ENCODE results near the gene MMP14.
"Not testable (repeated sequence)": the region's sequence is repeated elsewhere in the genome, so short reads cannot be mapped to it uniquely, and the experiment has no call there.

Gene MMP14

DNA sequence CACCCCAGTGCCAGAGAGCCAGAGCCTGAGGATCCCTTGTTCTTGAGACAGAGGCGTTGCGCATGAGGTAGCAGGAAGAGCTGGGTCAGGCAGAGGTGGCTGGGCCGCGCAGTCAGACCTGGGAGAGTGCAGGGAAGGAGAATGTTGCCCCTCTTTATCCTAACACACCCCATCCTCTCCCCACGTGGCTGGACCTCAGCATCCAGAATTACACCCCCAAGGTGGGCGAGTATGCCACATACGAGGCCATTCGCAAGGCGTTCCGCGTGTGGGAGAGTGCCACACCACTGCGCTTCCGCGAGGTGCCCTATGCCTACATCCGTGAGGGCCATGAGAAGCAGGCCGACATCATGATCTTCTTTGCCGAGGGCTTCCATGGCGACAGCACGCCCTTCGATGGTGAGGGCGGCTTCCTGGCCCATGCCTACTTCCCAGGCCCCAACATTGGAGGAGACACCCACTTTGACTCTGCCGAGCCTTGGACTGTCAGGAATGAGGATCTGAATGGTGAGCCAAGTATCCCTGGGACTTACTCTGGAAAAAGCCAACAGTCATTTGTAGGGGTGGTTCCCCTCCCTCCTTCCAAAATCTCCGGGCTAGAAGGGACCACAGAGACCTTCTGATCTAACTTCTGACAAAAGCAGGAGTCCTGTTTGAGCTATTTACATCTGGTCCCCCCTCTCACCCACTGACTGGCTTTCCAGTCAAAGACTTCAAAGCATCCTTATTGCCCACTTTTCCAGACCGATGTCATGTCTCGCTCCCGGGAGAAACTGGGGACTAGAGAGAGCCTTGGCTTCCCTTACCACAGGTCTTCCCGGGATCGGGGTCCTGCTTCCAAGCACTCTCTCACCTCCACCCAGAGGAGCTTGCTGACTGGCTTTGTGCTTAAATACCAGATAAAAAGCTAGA is 6.1 kb downstream of the MMP14 start:
- peaks cover 23% of the 10 kb centered on the region; the same call in 1 of the 2 replicates for H3K36me3 ChIP-seq (ENCODE audit: insufficient read depth, low read length)
- peaks cover 13% of the 10 kb centered on the region for H3K4me1 ChIP-seq (ENCODE audit: insufficient read depth, low read length)
- H3K9ac ChIP-seq (ENCODE audit: low read depth, low read length): no peak overlapping the region
- no peaks in the 10 kb centered on the region for H3K9me3 ChIP-seq (ENCODE audit: control insufficient read depth, insufficient read depth, low read length)

DNA sequence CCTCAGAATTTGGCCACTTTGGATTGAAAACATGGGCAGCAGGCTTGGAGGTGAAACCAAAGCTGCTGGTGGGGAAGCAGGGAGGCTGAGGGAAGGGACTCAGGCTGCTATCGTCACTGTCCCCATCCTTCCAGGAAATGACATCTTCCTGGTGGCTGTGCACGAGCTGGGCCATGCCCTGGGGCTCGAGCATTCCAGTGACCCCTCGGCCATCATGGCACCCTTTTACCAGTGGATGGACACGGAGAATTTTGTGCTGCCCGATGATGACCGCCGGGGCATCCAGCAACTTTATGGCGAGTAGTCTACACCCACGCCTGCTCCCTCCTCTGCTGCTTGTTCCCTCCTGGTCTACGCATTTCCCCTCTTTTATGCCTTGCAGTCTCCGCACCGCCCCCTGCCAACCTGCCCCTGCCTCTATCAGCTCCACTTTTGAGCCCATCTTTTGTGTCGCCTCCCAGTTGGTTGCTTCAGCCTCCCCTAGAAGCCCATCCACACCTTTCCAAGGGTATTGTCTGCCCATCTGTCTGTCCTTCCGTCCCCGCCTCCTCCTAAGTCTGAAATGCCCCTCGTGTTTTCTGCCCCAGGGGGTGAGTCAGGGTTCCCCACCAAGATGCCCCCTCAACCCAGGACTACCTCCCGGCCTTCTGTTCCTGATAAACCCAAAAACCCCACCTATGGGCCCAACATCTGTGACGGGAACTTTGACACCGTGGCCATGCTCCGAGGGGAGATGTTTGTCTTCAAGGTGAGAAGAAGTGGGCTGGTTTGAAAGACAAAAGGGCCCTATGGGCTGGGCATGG is 6.9 kb downstream of the MMP14 start:
- no peak overlapping the region for H3K9ac ChIP-seq (ENCODE audit: low read depth, low read length)
- no peaks in the 10 kb centered on the region for H3K9me3 ChIP-seq (ENCODE audit: control insufficient read depth, insufficient read depth, low read length)
- peaks cover 18% of the 10 kb centered on the region for H3K4me1 ChIP-seq (ENCODE audit: insufficient read depth, low read length)
- peaks cover 23% of the 10 kb centered on the region; the same call in 1 of the 2 replicates for H3K36me3 ChIP-seq (ENCODE audit: insufficient read depth, low read length)

GRCh38 chr14:22844221-22845102 is 8.1 kb downstream of the MMP14 start:
- Histone ChIP-seq H3K9ac (ENCODE audit: low read depth, low read length) (no peak overlapping the region), H3K4me1 (ENCODE audit: insufficient read depth, low read length) (peaks cover 18% of the 10 kb centered on the region), H3K36me3 (ENCODE audit: insufficient read depth, low read length) (peaks cover 23% of the 10 kb centered on the region; the same call in 1 of the 2 replicates)

GRCh38 chr14:22845103-22845394 is 8.7 kb downstream of the MMP14 start:
- H3K36me3 ChIP-seq (ENCODE audit: insufficient read depth, low read length): peaks cover 23% of the 10 kb centered on the region; the same call in 1 of the 2 replicates
- H3K9me3 ChIP-seq (ENCODE audit: control insufficient read depth, insufficient read depth, low read length): no peaks in the 10 kb centered on the region

More at GRCh38 chr14:22844221-22845102, 8.1 kb downstream of the MMP14 start:
- no peaks in the 10 kb centered on the region for H3K9me3 ChIP-seq (ENCODE audit: control insufficient read depth, insufficient read depth, low read length)

GRCh38 chr14:22845821-22846625 is 9.6 kb downstream of the MMP14 start:
- H3K9me3 ChIP-seq (ENCODE audit: control insufficient read depth, insufficient read depth, low read length): no peaks in the 10 kb centered on the region
- peaks cover 21% of the 10 kb centered on the region; the same call in 1 of the 2 replicates for H3K36me3 ChIP-seq (ENCODE audit: insufficient read depth, low read length)
- no peak overlapping the region for H3K9ac ChIP-seq (ENCODE audit: low read depth, low read length)
- H3K4me1 ChIP-seq (ENCODE audit: insufficient read depth, low read length): peaks cover 17% of the 10 kb centered on the region

More at GRCh38 chr14:22845103-22845394, 8.7 kb downstream of the MMP14 start:
- Histone ChIP-seq H3K9ac (ENCODE audit: low read depth, low read length) (no peak overlapping the region), H3K4me1 (ENCODE audit: insufficient read depth, low read length) (peaks cover 17% of the 10 kb centered on the region)

DNA sequence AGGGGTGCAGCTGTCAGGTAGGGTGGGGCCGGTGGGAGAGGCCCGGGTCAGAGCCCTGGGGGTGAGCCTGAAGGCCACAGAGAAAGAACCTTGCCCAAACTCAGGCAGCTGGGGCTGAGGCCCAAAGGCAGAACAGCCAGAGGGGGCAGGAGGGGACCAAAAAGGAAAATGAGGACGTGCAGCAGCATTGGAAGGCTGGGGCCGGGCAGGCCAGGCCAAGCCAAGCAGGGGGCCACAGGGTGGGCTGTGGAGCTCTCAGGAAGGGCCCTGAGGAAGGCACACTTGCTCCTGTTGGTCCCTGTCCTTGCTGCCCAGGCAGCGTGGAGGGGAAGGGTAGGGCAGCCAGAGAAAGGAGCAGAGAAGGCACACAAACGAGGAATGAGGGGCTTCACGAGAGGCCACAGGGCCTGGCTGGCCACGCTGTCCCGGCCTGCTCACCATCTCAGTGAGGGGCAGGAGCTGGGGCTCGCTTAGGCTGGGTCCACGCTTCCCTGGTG is 10.5 kb downstream of the MMP14 start:
- H3K36me3 ChIP-seq (ENCODE audit: insufficient read depth, low read length): peaks cover 18% of the 10 kb centered on the region; the same call in 1 of the 2 replicates
- peaks cover 17% of the 10 kb centered on the region for H3K4me1 ChIP-seq (ENCODE audit: insufficient read depth, low read length)

DNA sequence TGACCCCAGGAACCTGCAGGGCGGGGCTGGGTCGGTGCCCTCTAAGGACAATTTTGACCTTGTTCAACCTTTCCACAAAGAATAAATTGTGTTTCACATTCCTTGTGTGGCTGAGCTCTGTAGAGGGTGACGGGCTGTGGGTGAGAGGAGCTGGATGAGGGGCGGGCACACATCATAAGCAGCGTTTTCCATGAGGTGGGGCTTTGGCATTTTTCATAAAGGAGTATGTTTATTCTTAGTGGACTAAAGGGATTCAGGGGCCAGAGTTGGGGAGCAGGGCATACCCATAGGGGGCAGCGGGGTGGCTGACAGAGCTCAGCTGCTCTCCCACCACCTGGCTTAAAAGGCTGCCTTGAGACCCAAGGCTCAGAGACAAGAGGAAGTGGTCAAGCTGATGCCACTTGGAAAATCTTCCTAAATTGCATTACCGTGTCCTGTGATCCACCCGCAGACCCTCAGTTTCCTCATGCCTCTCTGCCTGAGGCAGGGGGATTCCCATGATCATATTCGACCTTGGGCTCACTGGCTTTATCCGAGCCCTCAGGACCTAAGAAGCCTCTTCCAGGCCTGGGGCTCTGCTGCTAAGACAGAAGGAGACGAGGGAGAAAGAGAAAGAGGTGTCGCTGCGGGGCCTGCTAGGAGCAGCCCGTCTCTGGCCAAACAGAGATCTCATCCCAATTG is 11.4 kb downstream of the MMP14 start:
- Histone ChIP-seq H3K9me3 (ENCODE audit: control insufficient read depth, insufficient read depth, low read length) (no peaks in the 10 kb centered on the region), H3K9ac (ENCODE audit: low read depth, low read length) (no peak overlapping the region; the same call in 1 of the 2 replicates), H3K36me3 (ENCODE audit: insufficient read depth, low read length) (peaks cover 11% of the 10 kb centered on the region; the same call in 1 of the 2 replicates), H3K4me1 (ENCODE audit: insufficient read depth, low read length) (peaks cover 21% of the 10 kb centered on the region)

More for the DNA sequence above, 10.5 kb downstream of the MMP14 start:
- Histone ChIP-seq H3K9ac (ENCODE audit: low read depth, low read length) (no peak overlapping the region), H3K9me3 (ENCODE audit: control insufficient read depth, insufficient read depth, low read length) (no peaks in the 10 kb centered on the region)

DNA sequence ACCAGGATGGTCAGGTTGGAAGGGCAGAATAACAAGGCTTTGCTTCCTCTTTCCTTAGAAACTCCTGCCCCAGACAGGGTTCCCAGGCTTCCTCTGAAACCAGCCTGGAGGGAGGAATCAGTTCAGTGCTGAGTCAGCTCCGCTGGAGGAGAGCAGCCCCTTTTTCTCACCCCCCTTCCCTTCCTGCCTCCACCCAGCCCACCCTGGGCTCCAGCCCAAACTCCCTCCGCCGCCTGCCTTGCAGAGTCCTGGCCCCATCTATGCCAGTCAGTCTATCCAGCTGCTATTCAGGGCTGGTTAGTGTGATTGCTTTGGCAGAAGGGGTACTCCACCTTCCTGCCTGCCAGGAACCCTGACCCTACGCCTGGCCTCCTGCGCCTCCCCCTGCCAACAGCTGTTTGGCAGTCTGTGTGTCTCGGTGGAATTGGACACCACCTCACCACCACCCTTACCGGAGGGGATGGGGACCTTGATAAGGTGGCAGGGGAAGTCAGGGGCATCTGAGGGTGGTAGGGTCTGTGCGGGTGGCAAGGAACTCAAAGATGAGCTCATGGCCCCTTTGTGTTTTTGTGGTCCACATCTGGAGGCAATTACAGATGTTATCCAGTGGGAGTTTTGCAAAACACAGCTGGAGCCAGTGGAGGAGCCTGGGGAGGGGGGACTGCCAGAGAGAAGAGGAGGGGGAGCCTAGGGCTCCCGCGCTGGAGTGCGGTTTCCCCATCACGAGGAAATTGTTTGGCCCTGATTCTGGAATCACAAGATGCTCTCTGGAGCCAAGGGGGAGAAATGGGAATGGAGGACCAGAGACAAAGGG is 12.2 kb downstream of the MMP14 start:
- Histone ChIP-seq H3K9ac (ENCODE audit: low read depth, low read length) (peak overlapping the region; percentile 14), H3K4me1 (ENCODE audit: insufficient read depth, low read length) (peaks cover 23% of the 10 kb centered on the region), H3K36me3 (ENCODE audit: insufficient read depth, low read length) (peaks cover 10% of the 10 kb centered on the region; the same call in 1 of the 2 replicates), H3K9me3 (ENCODE audit: control insufficient read depth, insufficient read depth, low read length) (no peaks in the 10 kb centered on the region)

DNA sequence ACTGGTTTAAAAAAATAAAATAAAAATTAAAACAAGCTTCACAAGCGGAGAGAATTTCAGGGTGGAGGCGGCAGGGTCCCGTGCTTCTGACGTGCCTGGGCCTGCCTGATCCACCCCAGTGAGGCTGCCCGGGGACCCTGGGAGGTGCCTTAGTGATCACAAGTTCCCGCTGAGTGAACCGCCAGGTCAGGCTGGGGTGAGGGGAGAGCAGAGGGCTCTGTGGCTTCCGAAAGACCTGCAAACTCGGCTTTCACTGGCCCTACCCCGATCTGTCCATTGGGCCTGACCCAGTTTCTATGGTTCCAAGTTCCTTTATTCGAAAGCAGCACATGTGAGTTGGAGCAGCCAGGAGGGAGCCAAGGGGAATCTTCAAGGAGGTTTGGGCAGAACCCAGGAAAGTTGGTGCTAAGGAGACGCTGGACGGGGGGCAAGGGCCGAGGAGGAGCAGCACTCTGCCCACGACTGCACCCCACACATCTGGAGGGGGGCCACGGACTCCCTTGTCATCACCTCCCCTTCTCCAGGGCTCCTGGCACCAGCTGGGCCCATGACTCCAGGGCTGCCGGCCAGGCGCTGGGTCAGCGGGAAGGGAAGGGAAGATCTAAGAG is 12.9 kb downstream of the MMP14 start:
- Histone ChIP-seq H3K36me3 (ENCODE audit: insufficient read depth, low read length) (peaks cover 7% of the 10 kb centered on the region; the same call in 1 of the 2 replicates), H3K9me3 (ENCODE audit: control insufficient read depth, insufficient read depth, low read length) (no peaks in the 10 kb centered on the region), H3K9ac (ENCODE audit: low read depth, low read length) (no peak overlapping the region; the same call in 1 of the 2 replicates), H3K4me1 (ENCODE audit: insufficient read depth, low read length) (peaks cover 23% of the 10 kb centered on the region)

GRCh38 chr14:22850944-22851764 is 14.8 kb downstream of the MMP14 start:
- Histone ChIP-seq H3K36me3 (ENCODE audit: insufficient read depth, low read length) (no peaks in the 10 kb centered on the region), H3K9ac (ENCODE audit: low read depth, low read length) (no peak overlapping the region), H3K9me3 (ENCODE audit: control insufficient read depth, insufficient read depth, low read length) (no peaks in the 10 kb centered on the region), H3K4me1 (ENCODE audit: insufficient read depth, low read length) (peaks cover 23% of the 10 kb centered on the region)

DNA sequence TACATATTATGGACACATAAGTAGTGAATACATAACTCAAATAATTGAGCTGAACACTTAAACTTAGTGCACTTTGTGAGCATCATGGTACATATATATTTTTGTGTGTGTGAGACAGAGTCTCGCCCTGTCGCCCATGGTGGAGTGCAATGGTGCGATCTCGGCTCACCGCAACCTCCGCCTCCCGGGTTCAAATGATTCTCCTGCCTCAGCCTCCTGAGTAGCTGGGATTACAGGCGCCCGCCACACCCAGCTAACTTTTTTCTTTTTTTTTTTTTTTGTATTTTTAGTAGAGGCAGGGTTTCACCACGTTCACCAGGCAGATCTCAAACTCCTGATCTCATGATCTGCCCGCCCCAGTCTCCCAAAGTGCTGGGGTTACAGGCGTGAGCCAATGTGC is 15.8 kb downstream of the MMP14 start:
- H3K4me1 ChIP-seq (ENCODE audit: insufficient read depth, low read length): peaks cover 23% of the 10 kb centered on the region

More for the DNA sequence above, 15.8 kb downstream of the MMP14 start:
- not testable (repeated sequence) for H3K36me3 ChIP-seq (ENCODE audit: insufficient read depth, low read length); H3K9ac ChIP-seq (ENCODE audit: low read depth, low read length); H3K9me3 ChIP-seq (ENCODE audit: control insufficient read depth, insufficient read depth, low read length)

Data from ES-I3 (cell line).